T-helper 1 cell treated with Interleukin-12 subunit alpha and Interleukin-12 subunit beta and Interleukin-4 antibody, amounts not matched to agents 30 ng/mL and 1 ng/mL, for 36 hours (primary cell): Measurements from ENCODE around the gene OR10D3. TPM values are rescaled to one million over a fixed set of nuclear protein-coding genes. Genes with fewer than 3 reads are reported as not detected.
"Not testable (repeated sequence)": the region's sequence is repeated elsewhere in the genome, so short reads cannot be mapped to it uniquely, and the experiment has no call there.

Experiments used
- intact Hi-C: fragments of 100-400 bp; cut with micrococcal nuclease; formaldehyde crosslinking; loops from one replicate; pipeline ENCODE4 v1.15.1; 2024
- total RNA-seq: library from RNA; stranded (reverse); gene quantifications from 2 replicates; pipeline ENCODE4 v1.2.3, GENCODE V29; 2022

Gene OR10D3
- total RNA-seq, 1 donor from 2014 or later: not detected

DNA sequence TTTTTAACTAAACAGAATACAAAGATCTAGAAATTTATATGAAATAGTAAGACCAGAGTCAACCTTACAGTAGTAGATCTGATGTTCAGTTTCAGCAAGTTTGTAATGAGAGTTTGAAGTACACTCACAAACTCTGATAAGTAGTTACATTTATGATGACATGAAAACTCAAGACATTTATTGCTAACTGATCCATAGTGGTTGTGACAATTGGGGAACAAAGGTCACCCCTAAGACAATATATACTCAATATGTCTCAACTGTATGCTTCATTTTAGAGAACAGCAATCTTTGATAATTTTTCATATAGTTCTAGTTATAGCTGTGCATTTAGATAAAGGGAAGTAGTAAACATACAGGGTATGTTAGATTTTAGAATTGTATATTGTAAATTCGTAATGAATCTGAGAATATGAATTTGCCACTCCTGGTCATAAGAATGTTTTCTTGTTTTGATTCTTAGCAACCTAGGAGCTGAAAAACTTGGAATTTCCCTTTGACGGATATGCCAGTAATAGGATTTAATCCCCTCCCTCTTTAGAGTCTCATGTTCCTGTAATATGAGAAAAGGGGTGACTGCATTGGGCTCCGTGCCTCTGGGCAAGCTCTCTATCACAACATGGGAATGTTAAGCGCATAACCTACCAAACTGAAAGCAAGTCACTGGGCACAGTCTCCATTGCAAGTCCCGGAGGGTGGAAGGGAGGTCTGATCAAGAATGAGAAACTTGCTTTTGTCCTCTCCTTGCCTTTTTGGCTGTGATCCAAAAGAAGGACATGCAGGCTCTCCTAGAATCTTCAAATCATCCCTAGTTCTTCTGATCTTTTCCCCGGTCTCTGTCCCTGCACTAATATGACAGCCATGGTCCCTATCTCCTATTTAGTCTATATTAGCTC, 11.4 kb downstream of the OR10D3 start:
- intact Hi-C loops: loop anchor here (1.0 to 10.0 kb wide), 3 partner anchors 86 to 450 kb away; partner anchors contain the start of gene ZNF202

DNA sequence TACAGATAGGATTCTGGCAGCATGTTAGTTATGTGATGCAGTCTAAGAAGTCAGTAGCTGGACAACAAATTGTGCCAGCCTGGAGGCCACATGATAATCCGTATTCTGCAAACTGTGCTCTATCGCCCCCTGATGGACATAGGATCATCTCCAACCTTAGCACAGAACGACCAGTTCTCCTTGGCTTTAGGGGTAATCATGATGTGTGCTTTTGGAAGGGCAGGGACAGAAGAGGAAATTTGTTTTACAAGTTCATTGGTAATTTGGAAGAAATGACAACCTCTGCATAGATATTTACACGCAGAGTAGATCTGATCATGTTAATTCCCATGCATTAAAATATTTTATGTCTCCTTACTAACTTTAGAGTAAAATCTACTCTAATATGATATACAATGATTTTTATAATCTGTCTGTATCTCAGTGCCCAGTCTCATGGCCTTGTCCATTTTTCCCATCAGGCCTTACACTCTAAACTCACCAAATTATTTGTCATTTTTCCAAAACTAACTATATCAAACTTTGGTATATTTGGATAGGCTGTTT, 12.1 kb downstream of the OR10D3 start:
- intact Hi-C loops: loop anchor here (1.0 to 10.0 kb wide), 3 partner anchors 87 to 450 kb away; partner anchors contain the start of gene ZNF202

DNA sequence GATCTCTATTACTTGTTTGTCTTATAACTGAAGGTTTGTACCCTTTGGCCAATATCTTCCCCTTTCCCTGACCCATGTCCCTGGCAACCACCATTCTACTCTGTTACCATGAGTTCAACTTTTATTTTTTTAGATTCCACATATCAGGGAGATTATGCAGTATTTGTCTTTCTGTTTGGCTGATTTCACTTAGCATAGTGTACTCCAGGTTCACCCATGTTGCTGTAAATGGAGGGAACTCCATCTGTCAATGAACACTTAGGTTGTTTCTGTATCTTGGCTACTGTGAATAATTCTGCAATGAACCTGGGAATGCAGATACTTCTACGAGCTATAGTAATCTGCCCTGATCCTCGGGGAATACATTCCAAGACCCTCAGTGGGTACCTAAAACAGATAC, 14.9 kb downstream of the OR10D3 start:
- intact Hi-C loops: loop anchor here (10.0 kb wide), 1 partner anchor 453 kb away; the partner anchor contains the start of gene ZNF202

DNA sequence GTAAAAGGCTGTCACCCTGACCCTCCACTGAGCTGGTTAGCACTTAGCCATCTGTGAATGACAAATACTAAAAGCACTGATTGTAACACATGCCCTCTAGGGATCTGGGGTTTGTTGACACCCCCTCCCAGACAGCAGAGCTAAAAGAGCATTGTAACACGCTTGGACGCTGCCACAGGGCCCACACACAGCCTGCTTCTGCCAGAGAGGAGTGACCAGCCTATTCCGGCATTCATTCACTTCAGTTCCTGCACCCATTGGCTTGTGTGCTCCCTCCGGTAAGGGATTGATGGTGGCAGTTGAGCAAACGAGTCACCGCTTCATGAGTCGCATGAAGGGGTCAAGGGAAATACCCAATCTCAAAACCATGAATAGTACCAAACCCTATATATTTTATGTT, 15.8 kb downstream of the OR10D3 start:
- intact Hi-C loops: loop anchor here (10.0 kb wide), 1 partner anchor 454 kb away; the partner anchor contains the start of gene ZNF202

DNA sequence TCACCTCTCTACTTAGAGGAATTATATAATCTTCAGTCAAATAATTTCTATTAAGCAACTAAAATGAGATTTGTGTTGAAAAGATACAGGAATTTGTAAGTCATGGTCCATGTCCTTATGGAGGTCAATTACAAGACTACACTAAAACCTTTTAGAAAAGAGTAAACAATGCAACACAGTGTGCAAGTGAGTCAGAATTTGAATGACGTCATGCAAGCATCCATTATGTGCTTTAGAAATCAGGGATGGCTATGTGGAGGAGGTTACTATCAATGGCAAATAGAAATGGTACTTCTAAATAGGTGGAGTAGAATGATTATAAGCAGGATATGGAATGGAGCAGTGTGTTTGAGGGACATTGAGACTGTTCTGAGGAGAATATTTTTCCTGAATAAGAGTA, 16.6 kb downstream of the OR10D3 start:
- intact Hi-C loops: loop anchor here (10.0 kb wide), 1 partner anchor 455 kb away; the partner anchor contains the start of gene ZNF202

DNA sequence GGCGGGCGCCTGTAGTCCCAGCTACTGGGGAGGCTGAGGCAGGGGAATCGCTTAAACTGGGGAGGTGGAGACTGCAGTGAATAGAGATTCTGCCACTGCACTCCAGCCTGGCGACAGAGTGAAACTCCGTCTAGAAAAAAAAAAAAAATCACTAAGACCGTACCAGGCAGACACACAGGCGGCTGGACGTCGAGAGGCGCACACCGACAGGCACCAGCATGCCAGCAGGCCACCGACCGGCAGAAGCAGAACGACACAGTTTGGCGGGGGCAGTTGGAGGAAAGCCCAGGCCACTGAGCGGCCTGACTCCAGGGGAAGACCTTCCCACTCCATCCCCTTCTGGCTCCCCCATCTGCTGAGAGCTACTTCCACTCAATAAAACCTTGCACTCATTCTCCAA, 17.5 kb downstream of the OR10D3 start:
- intact Hi-C loops: no loop called here

DNA sequence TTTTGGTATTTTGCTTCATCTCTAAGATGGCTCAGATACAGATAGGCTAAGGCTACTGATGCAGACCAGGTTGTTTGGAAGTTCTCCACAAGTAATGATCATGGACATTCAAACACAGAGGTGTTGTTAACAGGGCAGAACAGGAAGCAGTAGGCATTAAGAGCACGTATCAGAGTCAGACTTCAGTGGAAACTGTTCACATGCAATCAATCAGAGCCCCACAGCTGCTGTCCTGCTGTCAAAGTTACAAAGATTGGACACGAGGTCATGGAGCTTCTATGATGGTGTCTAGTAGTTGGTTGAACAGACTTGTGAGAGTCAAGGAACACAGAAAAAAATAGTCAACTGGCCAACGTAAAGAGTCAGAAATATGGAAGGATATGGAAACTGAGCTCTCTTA, 19.8 kb downstream of the OR10D3 start:
- intact Hi-C loops: no loop called here

DNA sequence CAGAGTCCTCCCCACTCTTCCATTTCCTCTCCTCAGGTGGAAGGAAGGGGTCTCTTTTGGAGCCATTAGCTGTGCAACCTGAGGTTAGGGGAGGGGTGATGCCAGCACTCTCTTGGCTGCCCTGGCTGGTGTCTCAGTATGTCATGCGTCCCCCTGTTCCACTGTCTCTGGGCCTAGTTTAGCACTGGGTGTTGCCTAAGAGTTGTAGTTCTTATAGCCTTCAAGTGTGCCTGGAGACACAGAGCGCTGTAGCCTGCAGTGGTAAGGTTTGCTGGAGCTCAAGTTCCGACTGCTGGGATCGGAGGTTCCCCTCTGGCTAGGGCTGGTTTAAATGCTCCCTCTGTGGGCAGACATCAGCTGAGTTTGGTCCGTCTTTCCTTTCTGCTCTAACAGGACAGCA, 20.9 kb downstream of the OR10D3 start:
- intact Hi-C loops: no loop called here

DNA sequence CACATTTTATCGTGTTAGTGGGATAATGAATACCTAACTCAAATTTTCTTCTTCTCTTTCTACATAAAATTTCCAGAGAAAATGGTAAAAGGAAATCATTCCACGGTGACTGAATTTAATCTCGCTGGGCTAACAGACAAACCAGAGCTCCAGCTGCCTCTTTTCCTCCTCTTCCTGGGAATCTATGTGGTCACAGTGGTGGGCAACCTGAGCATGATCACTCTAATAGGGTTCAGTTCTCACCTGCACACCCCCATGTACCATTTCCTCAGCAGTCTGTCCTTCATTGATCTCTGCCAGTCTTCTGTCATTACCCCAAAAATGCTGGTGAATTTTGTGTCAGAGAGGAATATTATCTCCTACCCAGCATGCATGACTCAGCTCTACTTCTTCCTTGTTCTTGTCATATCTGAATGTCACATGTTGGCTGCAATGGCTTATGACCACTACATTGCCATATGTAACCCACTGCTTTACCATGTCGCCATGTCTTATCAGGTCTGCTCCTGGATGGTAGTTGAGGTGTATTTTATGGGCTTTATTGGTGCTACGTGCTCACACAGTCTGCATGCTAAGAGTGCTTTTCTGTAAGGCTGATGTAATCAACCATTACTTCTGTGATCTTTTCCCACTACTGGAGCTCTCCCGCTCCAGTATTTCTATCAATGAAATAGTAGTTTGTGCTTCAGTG, 24.1 kb downstream of the OR10D3 start:
- intact Hi-C loops: no loop called here

DNA sequence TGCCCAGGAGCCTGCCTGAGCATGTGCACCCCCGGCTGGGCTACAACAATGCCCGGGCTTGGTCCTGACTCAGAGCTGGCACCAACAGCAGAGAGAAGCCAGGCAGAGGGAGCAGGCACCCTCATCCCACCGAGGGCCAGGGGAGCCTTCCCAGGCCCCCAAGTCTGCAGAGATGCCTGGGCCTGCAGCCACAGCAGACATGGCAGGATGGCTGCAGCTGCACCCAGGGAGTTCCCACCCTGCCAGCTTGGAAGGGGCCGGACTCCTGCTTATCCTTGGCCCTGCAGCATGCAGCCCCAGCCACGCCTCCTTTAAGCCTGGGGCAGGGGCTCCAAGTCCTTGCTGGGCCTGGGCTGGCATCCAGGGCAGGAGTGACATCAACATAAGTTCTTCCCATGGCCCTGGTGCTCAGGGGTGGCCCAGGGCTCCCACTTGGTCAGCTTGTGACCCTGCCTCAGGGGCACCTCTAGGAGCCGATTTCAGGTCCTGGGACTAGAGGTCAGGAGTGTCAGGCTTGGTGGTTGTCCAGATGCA, 26.7 kb downstream of the OR10D3 start:
- intact Hi-C loops: no loop called here

DNA sequence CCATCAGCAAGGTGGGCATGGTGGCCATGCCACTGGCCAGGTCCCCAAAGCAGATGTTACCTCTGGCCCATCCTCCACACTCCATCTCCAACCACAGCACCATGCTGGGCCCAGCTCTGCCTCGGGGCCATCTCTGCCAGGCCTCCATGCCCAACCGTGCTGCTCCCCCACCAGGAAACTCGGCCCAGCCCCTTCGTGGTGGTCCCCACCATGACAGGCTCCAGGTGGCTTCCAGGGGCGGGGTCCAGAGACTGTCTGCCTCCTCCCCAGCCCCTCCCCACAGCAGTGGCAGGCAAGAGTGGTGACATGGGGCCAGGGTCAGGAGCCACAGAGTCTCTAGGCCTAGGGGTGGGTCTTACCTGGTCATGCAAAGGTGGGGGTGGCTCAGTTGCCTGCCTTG, 27.3 kb downstream of the OR10D3 start:
- intact Hi-C loops: no loop called here

DNA sequence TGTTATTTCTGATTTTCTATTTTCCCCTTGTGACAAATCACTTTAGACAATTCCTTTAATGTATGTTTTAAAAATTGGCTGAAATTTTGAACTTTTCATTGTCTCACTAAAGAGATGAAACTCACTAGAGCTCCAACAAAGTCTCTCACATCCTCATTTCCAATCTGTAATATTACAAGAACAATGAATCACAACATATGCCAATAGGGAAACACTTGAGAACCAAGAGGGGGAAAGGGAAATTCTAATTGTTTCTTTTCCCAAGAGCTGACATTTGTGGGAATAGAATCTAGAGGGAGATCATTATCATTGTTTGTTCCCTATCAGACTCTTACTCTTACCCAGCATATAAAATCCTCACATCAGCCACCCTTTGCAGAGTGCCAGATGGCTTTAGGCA, 28.2 kb downstream of the OR10D3 start:
- intact Hi-C loops: no loop called here

DNA sequence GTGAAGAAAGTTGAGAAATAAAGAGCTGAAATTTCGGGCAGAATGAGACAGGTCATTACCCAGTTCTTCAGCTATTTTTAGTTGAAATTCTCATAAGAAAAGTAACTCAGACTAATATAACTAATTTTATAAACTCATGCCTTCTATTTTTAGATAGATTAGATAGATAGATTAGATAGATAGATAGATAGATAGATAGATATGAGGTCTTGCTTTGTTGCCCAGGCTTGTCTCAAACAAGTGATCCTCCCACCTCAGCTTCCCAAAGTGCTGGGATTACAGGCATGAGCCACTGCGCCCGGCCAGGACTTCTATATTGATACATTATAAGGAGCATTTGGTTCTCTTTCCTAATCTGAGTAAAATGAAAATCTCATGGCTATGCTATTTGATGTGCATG, 30.9 kb downstream of the OR10D3 start:
- intact Hi-C loops: no loop called here

DNA sequence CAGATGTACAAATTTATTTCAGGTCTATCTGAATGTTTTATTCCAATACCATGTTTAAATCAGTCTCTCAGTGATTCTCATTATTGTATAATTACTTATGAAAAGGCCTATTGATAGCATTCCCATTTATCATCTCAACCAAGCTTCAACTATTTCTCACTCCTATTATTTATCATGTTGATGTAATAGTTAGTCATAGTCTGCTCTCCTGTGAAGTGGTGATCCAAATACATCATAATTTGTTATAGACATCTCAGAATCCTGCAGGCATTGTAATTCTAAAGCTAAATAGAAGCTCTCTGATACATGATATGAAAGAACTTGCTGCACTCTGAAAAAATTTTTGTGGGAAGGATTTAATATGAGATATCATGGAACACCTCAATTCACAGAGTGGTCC, 36.0 kb downstream of the OR10D3 start:
- intact Hi-C loops: no loop called here

DNA sequence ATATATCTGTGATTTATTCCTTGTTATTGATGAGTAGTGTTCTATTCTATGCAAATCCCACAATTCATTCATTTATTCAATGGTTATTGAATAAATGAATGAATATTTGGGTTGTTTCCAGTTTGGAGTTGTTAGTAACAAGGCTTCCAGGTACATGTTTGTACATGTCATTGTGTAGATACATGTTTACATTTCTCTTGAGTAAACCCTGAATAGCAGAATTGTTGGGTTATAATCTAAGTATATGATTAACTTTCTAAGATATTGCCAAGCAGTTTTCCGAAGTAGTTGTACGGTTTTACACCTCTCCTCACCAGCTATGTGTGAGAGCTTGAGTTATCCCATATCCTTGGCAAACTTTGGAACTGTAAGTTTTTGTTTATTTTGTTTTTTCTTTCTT, 39.3 kb downstream of the OR10D3 start:
- intact Hi-C loops: no loop called here

DNA sequence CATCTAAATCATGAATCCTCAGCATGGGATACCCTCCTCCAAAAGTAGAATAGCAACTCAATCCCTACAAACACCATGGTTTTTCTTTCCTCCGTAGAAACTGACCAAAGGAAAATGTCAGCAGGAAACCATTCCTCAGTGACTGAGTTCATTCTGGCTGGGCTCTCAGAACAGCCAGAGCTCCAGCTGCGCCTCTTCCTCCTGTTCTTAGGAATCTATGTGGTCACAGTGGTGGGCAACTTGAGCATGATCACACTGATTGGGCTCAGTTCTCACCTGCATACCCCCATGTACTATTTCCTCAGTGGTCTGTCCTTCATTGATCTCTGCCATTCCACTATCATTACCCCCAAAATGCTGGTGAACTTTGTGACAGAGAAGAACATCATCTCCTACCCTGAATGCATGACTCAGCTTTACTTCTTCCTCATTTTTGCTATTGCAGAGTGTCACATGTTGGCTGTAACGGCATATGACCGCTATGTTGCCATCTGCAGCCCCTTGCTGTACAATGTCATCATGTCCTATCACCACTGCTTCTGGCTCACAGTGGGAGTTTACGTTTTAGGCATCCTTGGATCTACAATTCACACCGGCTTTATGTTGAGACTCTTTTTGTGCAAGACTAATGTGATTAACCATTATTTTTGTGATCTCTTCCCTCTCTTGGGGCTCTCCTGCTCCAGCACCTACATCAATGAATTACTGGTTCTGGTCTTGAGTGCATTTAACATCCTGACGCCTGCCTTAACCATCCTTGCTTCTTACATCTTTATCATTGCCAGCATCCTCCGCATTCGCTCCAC, 41.7 kb downstream of the OR10D3 start:
- intact Hi-C loops: not testable (repeated sequence)

DNA sequence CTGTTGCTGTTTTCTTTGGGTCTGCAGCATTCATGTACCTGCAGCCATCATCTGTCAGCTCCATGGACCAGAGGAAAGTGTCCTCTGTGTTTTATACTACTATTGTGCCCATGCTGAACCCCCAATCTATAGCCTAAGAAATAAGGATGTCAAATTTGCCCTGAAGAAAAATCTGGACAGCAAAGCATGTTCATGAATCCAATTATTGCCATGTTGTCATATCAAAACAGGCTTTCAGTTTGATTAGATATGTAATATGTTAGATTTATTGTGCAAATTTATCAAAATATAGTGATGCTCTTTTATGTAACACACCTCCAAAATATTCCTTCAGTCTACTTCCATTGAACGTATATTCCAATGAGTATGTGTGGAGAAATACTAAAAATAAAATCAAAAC, 42.3 kb downstream of the OR10D3 start:
- intact Hi-C loops: no loop called here

DNA sequence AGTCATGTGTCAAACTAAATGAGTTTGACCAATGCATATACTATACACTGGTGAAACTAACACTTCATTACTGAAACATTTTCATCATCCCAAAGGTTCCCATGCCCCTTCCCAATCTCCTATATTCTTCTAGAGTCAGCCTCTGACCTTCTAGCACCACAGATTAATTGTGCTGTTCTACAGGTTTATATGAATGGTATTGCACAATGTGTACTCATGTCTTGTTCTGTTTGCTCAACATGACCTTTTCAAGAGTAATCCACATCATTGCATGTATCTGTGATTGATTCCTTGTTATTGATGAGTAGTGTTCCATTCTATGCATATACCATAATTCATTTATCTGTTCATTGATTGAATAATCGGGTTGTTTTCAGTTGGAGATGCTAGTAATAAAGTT, 50.2 kb downstream of the OR10D3 start:
- intact Hi-C loops: no loop called here
